PC-9 (cell line): ENCODE data around the gene VSX1. TPM values are rescaled to one million over a fixed set of nuclear protein-coding genes. Genes with fewer than 3 reads are reported as not detected.

Experiments
- BruUV-seq: library from RNA; stranded (reverse); fragments of 400-500 nt; replicated peaks from 2 replicates; lab custom pipeline; 2021; lab: Mats Ljungman, UMichigan
- CTCF ChIA-PET: fragments of 300-600 bp; sonication (Branson Sonifier 250); formaldehyde crosslinking; loops from one replicate; lab custom pipeline; 2022; ENCODE audit warnings: antibody characterized with exemption; lab: Charles Lee
- POLR2A ChIA-PET: fragments of 300-600 bp; sonication (Branson Sonifier 250); formaldehyde crosslinking; loops from one replicate; lab custom pipeline; 2022; ENCODE audit warnings: antibody characterized with exemption; ENCODE audit not compliant: unreplicated experiment; lab: Charles Lee
- DNase-seq, 2 experiments: peaks; one replicate each; pipeline versions ENCODE4 v3.0.0 to v3.0.0-alpha.2; 2015 to 2022; ENCODE audit warnings: mixed read lengths in 1 of 2
- H2AFZ ChIP-seq: fragments of 200-600 bp; sonication (generic); 2 replicates; pipeline ENCODE4 v1.8.1; 2017; ENCODE audit warnings: antibody characterized with exemption
- H3F3A ChIP-seq: fragments of 200-600 bp; sonication (generic); 2 replicates; pipeline ENCODE4 v1.8.1; 2017; ENCODE audit warnings: antibody characterized with exemption, mild to moderate bottlenecking, low read depth; ENCODE audit not compliant: insufficient read depth
- H3K27ac ChIP-seq: fragments of 200-600 bp; sonication (generic); 2 replicates; pipeline ENCODE4 v1.6.1; 2016; ENCODE audit warnings: mixed run types
- H3K27me3 ChIP-seq: fragments of 200-600 bp; sonication (generic); 2 replicates; pipeline ENCODE4 v1.6.1; 2016; ENCODE audit warnings: low read depth, mixed run types; ENCODE audit not compliant: insufficient read depth
- H3K36me3 ChIP-seq: fragments of 200-600 bp; sonication (generic); 2 replicates; pipeline ENCODE4 v1.6.1; 2016; ENCODE audit warnings: low read depth, mixed run types
- H3K4me1 ChIP-seq: fragments of 200-600 bp; sonication (generic); replicated peaks from 2 replicates; pipeline ENCODE4 v1.6.1; 2016; ENCODE audit warnings: mixed run types; ENCODE audit not compliant: insufficient read depth
- H3K4me2 ChIP-seq: fragments of 200-600 bp; sonication (generic); 2 replicates; pipeline ENCODE4 v1.6.1; 2017; ENCODE audit warnings: mixed run types
- H3K4me3 ChIP-seq: fragments of 200-600 bp; sonication (generic); 2 replicates; pipeline ENCODE4 v1.6.1; 2016; ENCODE audit warnings: mixed run types
- H3K79me2 ChIP-seq: fragments of 200-600 bp; sonication (generic); 2 replicates; pipeline ENCODE4 v1.6.1; 2017; ENCODE audit warnings: low read depth, mixed run types
- H3K9me2 ChIP-seq: fragments of 200-600 bp; sonication (generic); 2 replicates; pipeline ENCODE4 v1.8.1; 2017; ENCODE audit warnings: mild to moderate bottlenecking; ENCODE audit not compliant: insufficient read depth
- H3K9me3 ChIP-seq: fragments of 200-600 bp; sonication (generic); 2 replicates; pipeline ENCODE4 v1.8.1; 2016; ENCODE audit warnings: low read depth; ENCODE audit not compliant: insufficient read depth
- H4K20me1 ChIP-seq: fragments of 200-600 bp; sonication (generic); 2 replicates; pipeline ENCODE4 v1.8.1; 2017; ENCODE audit not compliant: insufficient read depth
- CTCF ChIP-seq: fragments of 200-600 bp; sonication (generic); conservative IDR thresholded peaks from 2 replicates; pipeline ENCODE4 v1.6.1; 2017; ENCODE audit warnings: mixed run types, antibody characterized with exemption, mild to moderate bottlenecking, moderate library complexity
- EZH2 ChIP-seq: fragments of 200-600 bp; sonication (generic); IDR thresholded peaks from 2 replicates; pipeline ENCODE4 v1.8.0; 2017; ENCODE audit warnings: antibody characterized with exemption, low read depth
- intact Hi-C: fragments of 100-400 bp; cut with micrococcal nuclease; formaldehyde crosslinking; loops from one replicate; pipeline ENCODE4 v1.10.0; 2022; ENCODE audit not compliant: unreplicated experiment
- total RNA-seq: library from RNA; stranded (reverse); gene quantifications from 2 replicates; pipeline ENCODE4 v1.2.3, GENCODE V29; 2021

Gene VSX1
- total RNA-seq, 1 experiment from 2014 or later: 1.5 TPM

DNA sequence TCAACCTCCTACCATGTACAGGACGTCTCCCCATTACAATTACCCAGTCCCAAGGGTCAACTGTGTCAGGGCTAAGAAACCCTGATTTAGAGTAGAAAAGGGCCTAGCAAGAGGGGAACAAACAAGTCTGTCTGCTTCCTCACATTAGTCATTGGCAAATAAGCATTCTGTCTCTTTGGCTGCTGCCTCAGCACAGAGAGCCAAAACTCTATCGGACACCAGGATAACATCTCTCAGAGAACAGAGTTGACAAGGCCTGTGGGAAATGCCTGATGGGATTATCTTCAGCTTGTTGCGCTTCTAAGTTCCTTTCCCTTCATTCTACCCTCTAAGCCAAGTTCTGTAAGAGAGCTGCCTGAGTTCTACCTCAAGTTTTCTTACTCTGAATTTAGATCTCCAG is 19.0 kb upstream of the VSX1 start:
- H3K4me2 ChIP-seq: no peak overlapping the region
- no peaks in the 10 kb centered on the region for H3K79me2 ChIP-seq
- H3F3A ChIP-seq: no peaks in the 10 kb centered on the region
- H3K4me3 ChIP-seq: no peak overlapping the region
- intact Hi-C loops: no loop called here
- H3K9me3 ChIP-seq: no peaks in the 10 kb centered on the region
- ChIA-PET CTCF (no interaction called here), POLR2A (no interaction called here)
- H3K27me3 ChIP-seq: no peaks in the 10 kb centered on the region
- H4K20me1 ChIP-seq: no peaks in the 10 kb centered on the region
- no TSS peak for BruUV-seq
- H3K27ac ChIP-seq: no peak overlapping the region
- no peak for TF ChIP-seq EZH2
- H3K36me3 ChIP-seq: no peaks in the 10 kb centered on the region
- H3K4me1 ChIP-seq: no peaks in the 10 kb centered on the region
- H3K9me2 ChIP-seq: no peaks in the 10 kb centered on the region
- no peak overlapping the region for H2AFZ ChIP-seq
- DNase-seq: no peak

GRCh38 chr20:25099601-25100140 is 17.7 kb upstream of the VSX1 start:
- Histone ChIP-seq H3K4me2 (no peak overlapping the region), H3K4me3 (no peak overlapping the region), H3K9me3 (no peaks in the 10 kb centered on the region), H4K20me1 (no peaks in the 10 kb centered on the region), H3K79me2 (no peaks in the 10 kb centered on the region), H3K27ac (no peak overlapping the region), H3K9me2 (0 out of 2 replicates have a peak, but pooled peaks cover 4% of the 10 kb centered on the region), H3K27me3 (no peaks in the 10 kb centered on the region), H2AFZ (no peak overlapping the region), H3F3A (no peaks in the 10 kb centered on the region), H3K4me1 (no peaks in the 10 kb centered on the region), H3K36me3 (no peaks in the 10 kb centered on the region)
- ChIA-PET CTCF (no interaction called here), POLR2A (no interaction called here)
- BruUV-seq: no TSS peak
- TF ChIP-seq CTCF: no peak
- TF ChIP-seq EZH2: no peak
- no peak for DNase-seq
- intact Hi-C loops: no loop called here

GRCh38 chr20:25097498-25097897 is 15.6 kb upstream of the VSX1 start:
- Histone ChIP-seq H3K9me2 (0 out of 2 replicates have a peak, but pooled peaks cover 5% of the 10 kb centered on the region), H3K27ac (no peak overlapping the region), H3K27me3 (no peaks in the 10 kb centered on the region), H3K9me3 (no peaks in the 10 kb centered on the region), H3K36me3 (no peaks in the 10 kb centered on the region), H3K4me1 (no peaks in the 10 kb centered on the region), H3K4me3 (no peak overlapping the region), H2AFZ (no peak overlapping the region), H3K79me2 (no peaks in the 10 kb centered on the region), H4K20me1 (no peaks in the 10 kb centered on the region), H3F3A (no peaks in the 10 kb centered on the region), H3K4me2 (no peak overlapping the region)
- ChIA-PET POLR2A (no interaction called here), CTCF (no interaction called here)
- intact Hi-C loops: no loop called here
- TF ChIP-seq EZH2 (no peak), CTCF (no peak)
- DNase-seq: no peak
- no TSS peak for BruUV-seq
